Activated naive CD8-positive, alpha-beta T cell treated with anti-CD3 and anti-CD28 coated beads for 36 hours (primary cell): ENCODE results near the gene C12orf60. TPM values are rescaled to one million over a fixed set of nuclear protein-coding genes. Genes with fewer than 3 reads are reported as not detected.
A peak's percentile ranks its signal among the peaks of the same experiment; 100 is the strongest.

Source experiments
- DNase-seq: peaks from one replicate; pipeline ENCODE4 v3.0.0; 2021
- H3K27ac Mint-ChIP-seq: one replicate; pipeline ENCODE4 v1.8.0; 2022; ENCODE audit warnings: mild to moderate bottlenecking, moderate library complexity, mixed read lengths
- H3K27me3 Mint-ChIP-seq: one replicate; pipeline ENCODE4 v1.8.0; 2022; ENCODE audit warnings: mild to moderate bottlenecking, mixed read lengths
- H3K36me3 Mint-ChIP-seq: one replicate; pipeline ENCODE4 v1.8.0; 2021; ENCODE audit warnings: mild to moderate bottlenecking, mixed read lengths
- H3K4me1 Mint-ChIP-seq: one replicate; pipeline ENCODE4 v1.8.0; 2021; ENCODE audit warnings: mixed read lengths
- H3K4me3 Mint-ChIP-seq: one replicate; pipeline ENCODE4 v1.8.0; 2022; ENCODE audit warnings: mild to moderate bottlenecking, moderate library complexity, mixed read lengths
- H3K9me3 Mint-ChIP-seq: one replicate; pipeline ENCODE4 v1.8.0; 2022; ENCODE audit warnings: mixed read lengths
- total RNA-seq, 2 experiments: library from RNA; stranded (reverse); gene quantifications; one replicate each; pipeline ENCODE4 v1.2.3, GENCODE V29; 2021

The C12orf60 gene
- total RNA-seq, 2 experiments from 2014 or later: 2.7 to 2.8 TPM

GRCh38 chr12:14772946-14773345, 30.5 kb upstream of the C12orf60 start:
- Mint-ChIP-seq H3K4me1 (peaks cover 39% of the 10 kb centered on the region), H3K27ac (no peak overlapping the region), H3K4me3 (peak overlapping the region; percentile 10), H3K36me3 (peaks cover 41% of the 10 kb centered on the region), H3K27me3 (peaks cover 7% of the 10 kb centered on the region), H3K9me3 (no peaks in the 10 kb centered on the region)
- no peak for DNase-seq

DNA sequence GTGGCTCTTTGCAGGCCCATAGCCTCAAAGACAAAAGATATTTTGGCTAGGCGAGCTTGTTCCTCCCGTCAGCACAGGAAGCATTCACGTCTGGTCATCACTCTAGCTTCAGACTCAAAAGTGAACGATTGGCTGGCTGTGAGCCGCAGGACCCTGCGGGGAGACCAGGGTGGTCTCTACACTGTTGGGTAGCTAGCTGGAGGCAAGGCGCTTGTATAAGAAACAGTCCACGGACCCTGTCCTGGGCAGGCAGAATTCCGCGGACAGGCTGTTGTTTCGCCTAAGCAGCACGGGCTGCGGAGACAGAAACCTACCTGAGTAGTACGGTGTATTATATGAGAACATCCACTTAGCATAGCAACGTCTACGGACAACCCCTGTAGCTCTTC, 29.8 kb upstream of the C12orf60 start:
- H3K9me3 Mint-ChIP-seq: no peaks in the 10 kb centered on the region
- DNase-seq: no peak

GRCh38 chr12:14774074-14774905, 29.2 kb upstream of the C12orf60 start:
- Mint-ChIP-seq H3K27me3 (peaks cover 7% of the 10 kb centered on the region), H3K4me1 (peaks cover 33% of the 10 kb centered on the region), H3K27ac (peak overlapping the region; percentile 97), H3K36me3 (peaks cover 29% of the 10 kb centered on the region), H3K4me3 (peak overlapping the region; percentile 99), H3K9me3 (no peaks in the 10 kb centered on the region)
- DNase-seq: peak; percentile 90

More for the DNA sequence above, 29.8 kb upstream of the C12orf60 start:
- H3K36me3 Mint-ChIP-seq: peaks cover 35% of the 10 kb centered on the region
- H3K4me1 Mint-ChIP-seq: peaks cover 36% of the 10 kb centered on the region
- peaks cover 7% of the 10 kb centered on the region for H3K27me3 Mint-ChIP-seq
- H3K27ac Mint-ChIP-seq: peak overlapping the region; percentile 97
- peak overlapping the region; percentile 99 for H3K4me3 Mint-ChIP-seq

- Mint-ChIP-seq H3K36me3 (peaks cover 21% of the 10 kb centered on the region), H3K4me3 (peak overlapping the region; percentile 99), H3K4me1 (peaks cover 36% of the 10 kb centered on the region)
Measured at GRCh38 chr12:14774906-14775635, 28.4 kb upstream of the C12orf60 start.

DNA sequence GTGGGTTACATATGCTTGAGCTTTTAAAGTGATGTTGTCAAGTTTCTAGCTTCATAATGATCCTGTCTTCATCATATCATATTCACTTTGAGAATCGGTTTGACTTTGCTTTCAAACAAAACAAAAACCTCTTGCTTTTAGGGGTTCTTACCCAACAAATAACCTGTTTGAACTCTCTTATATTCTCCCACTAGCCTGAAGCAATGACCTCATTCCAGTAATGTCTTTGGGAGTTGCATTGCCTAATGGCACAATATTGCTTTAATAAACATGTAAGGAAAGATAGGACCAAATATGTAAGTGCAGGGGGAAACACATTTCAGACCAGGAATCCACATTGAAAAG, 27.9 kb upstream of the C12orf60 start:
- peak overlapping the region; percentile 97 for H3K27ac Mint-ChIP-seq
- H3K4me1 Mint-ChIP-seq: peaks cover 39% of the 10 kb centered on the region
- no peaks in the 10 kb centered on the region for H3K9me3 Mint-ChIP-seq
- H3K27me3 Mint-ChIP-seq: peaks cover under 1% of the 10 kb centered on the region
- DNase-seq: no peak
- peak overlapping the region; percentile 99 for H3K4me3 Mint-ChIP-seq
- peaks cover 16% of the 10 kb centered on the region for H3K36me3 Mint-ChIP-seq

More at GRCh38 chr12:14774906-14775635, 28.4 kb upstream of the C12orf60 start:
- H3K9me3 Mint-ChIP-seq: no peaks in the 10 kb centered on the region
- peaks cover 6% of the 10 kb centered on the region for H3K27me3 Mint-ChIP-seq
- peak; percentile 34 for DNase-seq
- H3K27ac Mint-ChIP-seq: peak overlapping the region; percentile 97

DNA sequence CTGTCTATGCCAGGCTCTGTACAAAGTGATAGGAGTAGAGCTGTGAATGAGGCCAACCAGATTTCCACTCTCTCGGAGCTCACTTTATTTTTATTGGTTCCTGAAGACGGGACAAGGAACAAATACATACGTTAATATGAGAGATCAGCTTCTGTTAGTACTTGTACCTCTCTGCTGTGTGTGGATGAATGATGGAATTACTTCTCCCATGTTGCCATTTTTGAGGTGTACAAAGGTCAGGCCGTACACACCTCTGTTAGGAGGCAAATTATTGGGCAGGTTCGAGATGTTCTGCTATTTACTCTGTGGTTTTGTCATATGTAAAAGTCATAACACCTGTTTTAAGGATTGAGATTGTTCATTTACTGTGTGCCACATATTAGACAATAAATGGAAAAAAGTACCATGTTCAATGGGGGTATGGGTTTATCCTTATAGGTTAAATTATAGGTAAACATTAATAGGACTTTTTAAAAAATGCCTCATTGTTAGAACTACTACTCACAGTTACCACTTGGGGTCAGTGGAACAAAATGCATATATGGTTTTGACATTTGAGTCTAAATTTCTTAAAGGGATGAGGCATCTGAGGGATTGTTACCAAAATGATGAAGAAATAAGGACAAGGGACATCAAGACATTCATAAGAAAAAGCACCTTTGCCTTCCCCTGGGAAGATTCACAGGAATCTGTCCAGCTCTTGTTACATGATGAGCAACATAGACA, 27.1 kb upstream of the C12orf60 start:
- DNase-seq: no peak
- no peaks in the 10 kb centered on the region for H3K9me3 Mint-ChIP-seq
- peaks cover 36% of the 10 kb centered on the region for H3K4me1 Mint-ChIP-seq
- peak overlapping the region; percentile 99 for H3K4me3 Mint-ChIP-seq
- H3K27ac Mint-ChIP-seq: peak overlapping the region; percentile 97
- no peaks in the 10 kb centered on the region for H3K27me3 Mint-ChIP-seq
- H3K36me3 Mint-ChIP-seq: peaks cover 12% of the 10 kb centered on the region

DNA sequence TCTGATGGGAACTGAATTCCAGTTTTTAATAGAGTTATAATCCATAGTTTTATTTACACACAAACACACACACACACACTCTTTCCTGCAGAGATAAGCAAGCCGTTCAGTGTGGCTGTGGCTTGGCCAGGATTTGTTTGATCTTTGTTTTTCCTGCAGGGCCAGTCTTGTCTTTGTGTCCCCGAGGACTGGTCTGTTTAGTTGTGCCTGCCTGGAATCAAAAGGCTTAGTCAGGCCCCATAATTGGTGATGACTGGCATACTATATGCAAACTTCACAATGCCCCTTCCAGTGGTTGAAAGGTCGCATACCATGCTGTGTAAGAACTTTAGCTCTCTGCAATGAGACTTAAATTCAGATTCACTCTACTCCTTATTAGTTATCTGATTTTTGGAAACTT, 26.2 kb upstream of the C12orf60 start:
- Mint-ChIP-seq H3K27me3 (no peaks in the 10 kb centered on the region), H3K9me3 (no peaks in the 10 kb centered on the region), H3K27ac (no peak overlapping the region), H3K4me3 (no peak overlapping the region), H3K4me1 (peaks cover 29% of the 10 kb centered on the region), H3K36me3 (peaks cover 12% of the 10 kb centered on the region)
- no peak for DNase-seq

DNA sequence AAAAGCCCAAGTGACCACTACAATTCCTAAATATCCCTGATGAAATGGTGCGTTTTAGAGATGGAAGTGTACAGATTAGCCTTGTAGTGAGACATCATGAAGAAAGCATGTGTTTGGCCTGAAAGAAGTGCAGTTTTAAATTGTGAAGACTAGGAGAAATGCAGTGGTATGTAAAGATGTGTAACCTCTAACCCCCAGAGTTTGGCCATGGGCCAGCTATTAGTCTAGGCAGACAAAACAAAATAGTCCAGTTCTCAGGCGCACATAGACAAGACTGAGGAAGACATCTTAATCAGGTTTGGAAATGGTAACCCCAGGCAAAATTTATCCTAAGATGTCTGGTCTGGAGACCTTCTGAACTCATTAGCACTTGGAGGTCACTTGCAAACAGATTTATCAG, 23.6 kb upstream of the C12orf60 start:
- Mint-ChIP-seq H3K9me3 (no peaks in the 10 kb centered on the region), H3K36me3 (peaks cover 18% of the 10 kb centered on the region)

GRCh38 chr12:14780859-14781258, 22.6 kb upstream of the C12orf60 start:
- Mint-ChIP-seq H3K36me3 (peaks cover 18% of the 10 kb centered on the region), H3K27me3 (no peaks in the 10 kb centered on the region), H3K27ac (no peak overlapping the region), H3K4me3 (no peak overlapping the region), H3K4me1 (peaks cover 22% of the 10 kb centered on the region), H3K9me3 (no peaks in the 10 kb centered on the region)
- no peak for DNase-seq

More for the DNA sequence above, 23.6 kb upstream of the C12orf60 start:
- DNase-seq: no peak
- H3K27me3 Mint-ChIP-seq: no peaks in the 10 kb centered on the region
- peaks cover 28% of the 10 kb centered on the region for H3K4me1 Mint-ChIP-seq
- H3K4me3 Mint-ChIP-seq: no peak overlapping the region
- no peak overlapping the region for H3K27ac Mint-ChIP-seq

- peaks cover 14% of the 10 kb centered on the region for H3K36me3 Mint-ChIP-seq
- H3K9me3 Mint-ChIP-seq: no peaks in the 10 kb centered on the region
- DNase-seq: no peak
- H3K4me1 Mint-ChIP-seq: peaks cover 16% of the 10 kb centered on the region
- H3K27ac Mint-ChIP-seq: no peak overlapping the region
- no peaks in the 10 kb centered on the region for H3K27me3 Mint-ChIP-seq
- H3K4me3 Mint-ChIP-seq: no peak overlapping the region
Measured at GRCh38 chr12:14781563-14781962, 21.9 kb upstream of the C12orf60 start.

DNA sequence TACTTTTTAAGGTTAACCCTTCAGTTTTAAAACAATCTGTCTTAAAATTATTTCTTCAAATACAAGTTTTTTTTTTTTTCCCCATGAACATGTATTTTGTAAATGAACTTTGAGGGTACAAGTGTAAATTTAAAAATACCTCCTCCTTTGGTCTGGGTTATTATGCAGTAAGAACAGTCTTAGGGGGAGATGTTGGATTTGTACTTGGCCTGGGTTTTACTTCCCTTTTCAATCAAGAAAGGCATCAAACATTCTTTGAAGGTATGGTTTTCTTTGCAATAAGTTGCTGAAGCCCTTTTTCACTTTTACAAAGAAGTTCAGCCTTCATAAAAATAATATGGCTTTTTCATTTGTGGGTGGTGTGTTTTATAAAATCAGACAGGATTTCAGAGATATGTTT, 20.7 kb upstream of the C12orf60 start:
- Mint-ChIP-seq H3K9me3 (no peaks in the 10 kb centered on the region), H3K27me3 (no peaks in the 10 kb centered on the region), H3K4me1 (peaks cover 12% of the 10 kb centered on the region), H3K27ac (no peak overlapping the region), H3K4me3 (no peak overlapping the region), H3K36me3 (peaks cover 24% of the 10 kb centered on the region)
- DNase-seq: no peak

DNA sequence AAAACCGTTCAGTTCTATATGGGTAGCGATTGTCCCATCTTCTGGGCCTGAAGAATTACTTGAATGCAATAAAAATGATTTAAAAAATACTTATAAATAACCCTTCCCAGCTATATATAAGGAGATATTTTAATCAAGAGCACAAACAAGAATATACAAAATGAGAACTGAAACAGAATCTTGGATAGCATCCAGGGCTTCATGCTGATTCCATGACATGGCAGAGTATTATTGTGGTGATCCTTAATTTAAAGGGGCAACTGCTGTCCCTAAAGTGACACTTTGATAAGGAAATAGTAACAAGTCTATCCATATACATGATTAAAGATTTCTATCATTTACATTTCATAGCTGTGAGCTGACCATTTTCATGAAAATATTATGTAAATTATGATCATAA, 19.0 kb upstream of the C12orf60 start:
- H3K27me3 Mint-ChIP-seq: no peaks in the 10 kb centered on the region
- no peaks in the 10 kb centered on the region for H3K9me3 Mint-ChIP-seq
- DNase-seq: no peak
- no peak overlapping the region for H3K27ac Mint-ChIP-seq
- H3K4me1 Mint-ChIP-seq: peaks cover 12% of the 10 kb centered on the region
- no peak overlapping the region for H3K4me3 Mint-ChIP-seq
- peaks cover 33% of the 10 kb centered on the region for H3K36me3 Mint-ChIP-seq

GRCh38 chr12:14785568-14785967, 17.9 kb upstream of the C12orf60 start:
- H3K9me3 Mint-ChIP-seq: no peaks in the 10 kb centered on the region
- H3K4me1 Mint-ChIP-seq: peaks cover 11% of the 10 kb centered on the region
- no peak for DNase-seq
- peaks cover 43% of the 10 kb centered on the region for H3K36me3 Mint-ChIP-seq
- no peaks in the 10 kb centered on the region for H3K27me3 Mint-ChIP-seq
- no peak overlapping the region for H3K4me3 Mint-ChIP-seq
- H3K27ac Mint-ChIP-seq: no peak overlapping the region

- DNase-seq: no peak
- Mint-ChIP-seq H3K4me3 (no peak overlapping the region), H3K27ac (no peak overlapping the region), H3K27me3 (no peaks in the 10 kb centered on the region), H3K36me3 (peaks cover 39% of the 10 kb centered on the region), H3K9me3 (no peaks in the 10 kb centered on the region), H3K4me1 (peaks cover 8% of the 10 kb centered on the region)
Measured at GRCh38 chr12:14795028-14795448, 8.4 kb upstream of the C12orf60 start.

GRCh38 chr12:14802247-14802646, 1.2 kb upstream of the C12orf60 start:
- Mint-ChIP-seq H3K9me3 (no peaks in the 10 kb centered on the region), H3K27ac (no peak overlapping the region), H3K4me1 (peaks cover 30% of the 10 kb centered on the region), H3K4me3 (no peak overlapping the region), H3K27me3 (no peaks in the 10 kb centered on the region), H3K36me3 (peaks cover 12% of the 10 kb centered on the region)
- no peak for DNase-seq
